Stimulated activated CD4-positive, alpha-beta T cell treated with anti-CD3 and anti-CD28 coated beads, Interleukin-1b, Interleukin-23, amount 100 ng/mL, for 48 hours (primary cell): ENCODE measurements around the gene CEP83.
A peak's percentile ranks its signal among the peaks of the same experiment; 100 is the strongest.
"Not testable (repeated sequence)": the region's sequence is repeated elsewhere in the genome, so short reads cannot be mapped to it uniquely, and the experiment has no call there.

Experiments
- DNase-seq: peaks from one replicate; pipeline ENCODE4 v3.0.0-alpha.2; 2020

CEP83 gene, protein sequence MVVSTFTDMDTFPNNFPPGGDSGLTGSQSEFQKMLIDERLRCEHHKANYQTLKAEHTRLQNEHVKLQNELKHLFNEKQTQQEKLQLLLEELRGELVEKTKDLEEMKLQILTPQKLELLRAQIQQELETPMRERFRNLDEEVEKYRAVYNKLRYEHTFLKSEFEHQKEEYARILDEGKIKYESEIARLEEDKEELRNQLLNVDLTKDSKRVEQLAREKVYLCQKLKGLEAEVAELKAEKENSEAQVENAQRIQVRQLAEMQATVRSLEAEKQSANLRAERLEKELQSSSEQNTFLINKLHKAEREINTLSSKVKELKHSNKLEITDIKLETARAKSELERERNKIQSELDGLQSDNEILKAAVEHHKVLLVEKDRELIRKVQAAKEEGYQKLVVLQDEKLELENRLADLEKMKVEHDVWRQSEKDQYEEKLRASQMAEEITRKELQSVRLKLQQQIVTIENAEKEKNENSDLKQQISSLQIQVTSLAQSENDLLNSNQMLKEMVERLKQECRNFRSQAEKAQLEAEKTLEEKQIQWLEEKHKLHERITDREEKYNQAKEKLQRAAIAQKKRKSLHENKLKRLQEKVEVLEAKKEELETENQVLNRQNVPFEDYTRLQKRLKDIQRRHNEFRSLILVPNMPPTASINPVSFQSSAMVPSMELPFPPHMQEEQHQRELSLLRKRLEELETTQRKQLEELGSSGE

GRCh38 chr12:94459728-94460615 lies at the start of gene CEP83:
Gene CEP83 (minus strand): TSS chr12:94459867. CDS start chr12:94412490, 47,377 bp downstream.
- DNase-seq = peak; percentile 96

DNA sequence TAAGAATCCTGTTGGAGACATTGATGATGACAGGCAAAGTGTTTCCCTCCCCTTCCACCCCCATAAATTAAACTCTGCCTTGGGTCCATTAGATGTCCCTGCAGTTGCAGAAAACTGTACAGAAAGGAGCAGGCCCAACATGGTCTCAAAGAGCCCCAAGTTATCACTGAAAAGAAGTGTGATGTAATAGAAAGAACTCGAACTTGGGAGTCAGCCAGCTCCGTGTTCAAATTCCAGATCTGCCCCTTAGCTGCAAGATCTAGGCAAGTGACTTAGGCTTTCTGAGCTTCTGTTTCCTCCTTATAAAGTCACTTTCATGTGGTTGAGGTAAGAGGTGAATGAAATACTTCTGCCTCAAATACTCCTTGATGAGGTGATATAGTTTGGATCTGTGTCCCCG lies 49.6 kb upstream of the CEP83 start:
- DNase-seq = no peak

DNA sequence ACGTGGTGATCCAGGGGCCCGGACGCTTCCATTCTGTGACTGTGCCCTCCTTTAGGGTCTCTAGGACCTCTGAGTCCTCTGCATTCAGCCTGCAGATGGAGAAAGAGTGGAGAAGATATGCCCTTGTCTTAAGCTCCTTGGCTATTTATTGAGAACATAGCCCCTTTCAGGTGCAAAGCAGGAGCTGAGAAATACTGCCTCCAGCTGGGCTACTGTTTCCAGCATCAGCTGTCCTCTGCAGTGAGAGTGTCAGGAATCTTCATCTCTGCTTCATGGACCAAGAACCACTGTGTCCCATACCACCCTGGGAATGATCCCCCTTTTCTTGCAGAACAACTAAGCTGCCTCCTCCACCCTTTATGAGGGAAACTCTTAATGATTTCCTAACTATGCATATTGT lies 47.8 kb upstream of the CEP83 start:
- no peak for DNase-seq

- no peak for DNase-seq
Observed at GRCh38 chr12:94504386-94504785, 44.7 kb upstream of the CEP83 start.

DNA sequence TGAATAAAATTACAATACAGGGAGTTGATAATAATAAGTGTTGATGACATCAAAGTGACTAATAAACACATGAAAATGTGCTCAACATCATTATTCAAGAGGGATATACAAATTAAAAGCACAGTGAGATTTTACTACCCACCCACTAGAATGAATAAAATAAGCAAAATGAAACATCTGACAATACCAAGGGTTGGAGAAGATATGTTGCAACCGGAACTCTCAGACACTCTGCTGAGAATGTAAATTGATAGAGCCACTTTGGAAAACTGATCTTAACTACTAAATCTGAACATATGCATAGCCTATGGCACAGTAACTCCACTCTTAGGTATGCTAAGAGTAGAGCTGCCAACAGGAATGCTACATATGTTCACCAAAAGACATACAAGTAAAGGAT lies 44.0 kb upstream of the CEP83 start:
- no peak for DNase-seq

DNA sequence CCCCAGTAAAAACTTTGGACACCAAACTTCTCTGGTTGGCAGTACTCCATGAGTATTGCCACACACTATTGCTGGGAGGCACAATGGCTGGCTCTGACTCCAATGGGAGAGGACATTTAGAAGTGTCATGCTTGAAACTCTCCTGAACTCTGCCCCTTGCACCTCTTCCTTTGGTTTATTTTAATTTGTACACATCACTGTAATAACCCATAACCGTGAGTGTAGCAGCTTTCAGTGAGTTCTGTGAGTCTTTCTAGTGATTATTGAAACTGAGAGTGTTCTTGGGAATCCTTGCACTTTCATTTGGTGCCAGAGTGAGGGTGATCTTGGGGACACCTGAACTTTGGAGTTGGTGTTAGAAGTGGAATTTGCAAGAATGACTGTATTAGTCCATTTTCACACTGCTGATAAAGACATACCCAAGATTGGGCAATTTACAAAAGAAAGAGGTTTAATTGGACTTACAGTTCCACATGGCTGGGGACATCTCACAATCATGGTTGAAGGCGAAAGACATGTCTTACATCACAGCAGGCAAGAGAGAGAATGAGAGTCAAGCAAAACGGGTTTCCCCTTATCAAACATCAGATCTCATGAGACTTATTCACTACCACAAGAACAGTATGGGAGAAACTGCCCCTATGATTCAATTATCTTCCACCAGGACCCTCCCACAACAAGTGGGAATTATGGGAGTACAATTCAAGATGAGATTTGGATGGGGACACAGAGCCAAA lies 41.3 kb upstream of the CEP83 start:
- no peak for DNase-seq

- DNase-seq = no peak
Observed at GRCh38 chr12:94498698-94499097, 39.0 kb upstream of the CEP83 start.

DNA sequence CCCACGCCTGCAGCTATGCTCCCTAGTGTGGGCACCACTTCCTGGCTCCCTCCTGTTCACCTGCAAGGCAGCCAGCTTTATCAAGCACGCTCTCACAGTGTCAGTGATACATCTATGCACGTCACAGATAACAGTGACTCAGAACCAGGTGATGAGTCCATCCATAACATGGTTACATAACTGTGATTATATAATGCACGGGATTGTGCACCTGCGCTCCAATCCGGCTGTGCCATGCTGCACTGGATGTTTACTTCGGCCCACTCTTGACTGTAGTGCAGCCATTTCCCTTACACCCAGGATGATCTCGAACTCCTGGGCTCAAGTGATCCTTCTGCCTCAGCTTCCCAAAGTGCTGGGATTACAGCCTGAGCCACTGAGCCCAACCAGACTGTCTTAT lies 38.4 kb upstream of the CEP83 start:
- no peak for DNase-seq

- no peak for DNase-seq
Observed at GRCh38 chr12:94495445-94496115, 35.9 kb upstream of the CEP83 start.

- DNase-seq = no peak
Observed at GRCh38 chr12:94491489-94491888, 31.8 kb upstream of the CEP83 start.

GRCh38 chr12:94488463-94488862 lies 28.8 kb upstream of the CEP83 start:
- DNase-seq = no peak

- no peak for DNase-seq
Observed at GRCh38 chr12:94481734-94482133, 22.1 kb upstream of the CEP83 start.

- DNase-seq = no peak
Observed at GRCh38 chr12:94469522-94469921, 9.9 kb upstream of the CEP83 start.

DNA sequence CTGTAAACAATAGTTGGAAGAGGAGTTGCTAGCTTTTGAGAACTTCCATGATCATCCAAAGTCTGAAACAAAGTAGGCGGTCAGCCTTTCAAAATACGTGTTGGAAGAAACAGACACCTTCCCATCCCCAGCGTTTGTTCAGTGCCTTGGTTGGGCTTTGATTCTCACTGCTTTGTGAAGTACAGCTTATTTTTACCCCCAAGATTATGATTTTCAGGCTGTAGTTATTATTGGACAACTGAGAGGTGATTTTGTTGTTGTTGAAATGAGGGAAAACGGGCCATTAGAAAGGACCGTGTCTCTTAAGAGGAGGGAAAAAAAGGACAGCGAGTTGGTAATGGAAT lies 921 bp upstream of the CEP83 start:
- no peak for DNase-seq

DNA sequence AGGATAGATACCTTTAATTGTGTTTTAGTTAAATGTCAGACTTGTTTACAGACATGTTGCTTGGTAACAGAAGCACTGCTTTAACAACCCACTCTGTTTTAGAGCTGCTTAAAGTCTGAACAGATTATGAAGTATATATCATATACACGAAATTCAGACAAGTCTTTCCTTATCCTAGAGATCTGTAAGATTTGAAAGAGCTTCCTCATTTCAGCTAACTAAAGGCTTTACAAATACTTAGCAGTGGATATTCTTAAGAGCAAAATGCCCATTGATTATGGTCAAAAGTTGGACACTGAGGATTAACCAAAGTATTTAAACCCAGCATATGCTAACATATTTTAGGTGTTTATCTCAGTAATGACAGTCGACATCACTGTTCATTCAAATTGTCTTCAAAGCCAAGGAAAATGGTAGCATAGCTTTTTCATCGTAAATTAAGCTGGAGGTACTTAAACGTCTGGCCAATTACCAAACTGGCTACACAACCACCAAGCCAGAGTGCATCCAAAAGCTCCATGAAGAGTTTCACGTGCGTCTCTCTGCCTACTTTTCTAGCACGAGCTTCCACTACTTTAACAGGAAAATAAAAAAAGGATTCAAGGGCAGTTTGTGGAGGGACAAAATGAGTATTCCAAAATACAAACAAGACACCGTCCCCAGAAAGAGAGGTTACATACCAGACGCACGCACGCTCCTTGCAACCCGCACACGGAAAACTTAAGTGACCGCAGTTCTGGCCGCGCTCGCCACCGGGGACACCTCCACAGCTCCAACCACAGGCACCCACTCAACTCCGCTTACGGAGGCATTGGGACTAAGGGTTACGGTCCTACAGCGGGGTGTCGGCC lies 565 bp downstream of the CEP83 start:
- DNase-seq = no peak

DNA sequence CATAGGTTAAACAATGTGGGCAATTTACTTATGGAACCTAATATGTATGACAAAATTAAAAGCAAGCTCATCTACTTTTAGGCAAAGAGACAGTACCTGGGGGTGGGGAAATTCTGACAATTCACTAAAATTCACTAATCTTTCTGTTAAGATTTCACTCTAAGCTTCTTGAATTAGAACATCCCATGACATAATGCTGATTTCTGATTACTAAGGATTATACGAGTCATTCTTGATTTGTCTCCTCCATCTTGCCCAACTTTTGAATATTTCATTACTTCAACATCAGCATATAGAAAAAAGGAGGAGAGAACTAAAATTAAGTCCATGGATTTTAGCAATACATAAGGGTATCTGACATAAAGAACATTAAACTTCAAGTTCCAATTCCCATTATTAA lies 2.4 kb downstream of the CEP83 start:
- DNase-seq = no peak

DNA sequence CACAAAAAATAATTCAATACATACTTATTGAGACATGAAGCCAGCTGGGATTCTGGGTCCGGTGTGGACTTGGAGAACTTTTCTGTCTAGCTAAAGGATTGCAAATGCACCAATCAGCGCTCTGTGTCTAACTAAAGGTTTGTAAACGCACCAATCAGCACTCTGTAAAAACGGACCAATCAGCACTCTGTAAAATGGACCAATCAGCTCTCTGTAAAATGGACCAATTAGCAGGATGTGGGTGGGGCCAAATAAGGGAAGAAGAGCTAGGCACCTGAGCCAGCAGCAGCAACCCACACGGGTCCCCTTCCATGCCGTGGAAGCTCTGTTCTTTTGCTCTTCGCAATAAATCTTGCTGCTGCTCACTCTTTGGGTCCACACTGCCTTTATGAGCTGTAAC lies 5.3 kb downstream of the CEP83 start:
- DNase-seq = not testable (repeated sequence)

DNA sequence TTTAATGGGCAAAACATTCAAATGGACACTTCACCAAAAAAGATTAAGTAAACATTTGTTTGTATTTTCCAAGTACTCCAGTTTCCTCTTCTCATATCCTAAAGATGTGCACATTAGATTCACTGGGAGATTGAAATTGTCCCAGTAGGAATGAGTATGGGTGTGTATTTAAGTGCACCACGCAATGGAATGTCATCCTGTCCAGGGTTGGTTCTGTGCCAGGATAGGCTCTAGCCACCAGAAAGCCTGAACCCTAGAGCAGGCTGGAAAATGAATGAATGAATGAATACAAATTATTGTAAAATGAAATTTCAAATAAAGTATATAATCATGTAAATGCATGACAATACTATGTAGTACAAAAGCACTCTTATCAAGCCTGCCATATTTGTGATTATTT lies 14.0 kb downstream of the CEP83 start:
- DNase-seq = no peak

DNA sequence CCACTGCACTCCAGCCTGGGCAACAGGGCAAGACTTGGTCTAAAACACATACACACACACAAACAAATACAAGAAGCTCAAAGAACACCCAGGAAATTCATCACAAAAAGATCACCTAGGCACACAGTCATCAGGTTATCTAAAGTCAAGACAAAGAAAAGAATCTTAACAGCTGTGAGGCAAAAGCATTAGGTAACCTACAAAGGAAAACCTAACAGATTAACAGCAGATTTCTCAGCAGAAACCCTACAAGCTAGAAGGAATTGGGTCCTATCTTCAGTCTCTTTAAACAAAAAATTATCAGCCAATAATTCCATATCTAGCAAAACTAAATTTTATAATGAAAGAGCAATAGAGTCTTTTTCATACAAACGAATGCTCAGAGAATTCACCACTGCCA lies 22.4 kb downstream of the CEP83 start:
- no peak for DNase-seq

DNA sequence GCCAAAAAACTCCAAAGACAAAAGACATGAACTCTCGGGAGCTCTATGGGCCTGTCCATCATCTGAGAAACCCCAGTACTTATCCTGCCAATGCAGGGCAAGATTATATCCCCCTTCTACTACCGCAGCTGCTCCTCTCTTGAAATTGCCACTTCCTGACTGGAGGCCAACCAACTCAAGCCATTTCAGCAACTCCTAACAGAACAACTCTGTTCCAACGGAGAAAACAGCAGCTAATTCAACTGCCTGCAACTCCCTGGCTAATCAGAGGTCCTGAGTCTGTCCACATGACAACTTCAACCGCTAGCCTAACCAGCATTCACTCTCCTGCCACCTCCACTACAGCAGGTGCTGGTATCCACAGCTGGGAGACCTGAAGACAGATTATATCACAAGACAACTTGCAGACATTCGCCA lies 24.1 kb downstream of the CEP83 start:
- no peak for DNase-seq

DNA sequence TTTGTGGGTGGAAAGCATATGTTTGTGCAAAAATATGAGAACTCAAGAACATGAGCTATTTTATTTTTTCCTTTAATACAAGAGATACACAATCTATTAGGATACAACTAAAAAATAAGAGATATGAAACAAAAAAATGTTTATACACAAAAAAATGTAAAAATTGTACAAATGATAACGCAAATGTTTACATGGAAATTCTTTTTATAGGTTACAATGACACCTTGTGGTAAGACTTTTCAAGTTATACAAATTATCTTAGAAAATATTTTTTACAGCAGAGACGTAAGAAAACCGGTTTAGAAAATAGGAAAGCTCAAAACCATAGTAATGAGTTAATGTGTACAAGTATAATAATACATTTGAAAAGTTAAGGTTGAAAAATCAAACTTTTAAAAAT lies 25.5 kb downstream of the CEP83 start:
- no peak for DNase-seq
